ENCODE data around the gene C4orf54.

DNA sequence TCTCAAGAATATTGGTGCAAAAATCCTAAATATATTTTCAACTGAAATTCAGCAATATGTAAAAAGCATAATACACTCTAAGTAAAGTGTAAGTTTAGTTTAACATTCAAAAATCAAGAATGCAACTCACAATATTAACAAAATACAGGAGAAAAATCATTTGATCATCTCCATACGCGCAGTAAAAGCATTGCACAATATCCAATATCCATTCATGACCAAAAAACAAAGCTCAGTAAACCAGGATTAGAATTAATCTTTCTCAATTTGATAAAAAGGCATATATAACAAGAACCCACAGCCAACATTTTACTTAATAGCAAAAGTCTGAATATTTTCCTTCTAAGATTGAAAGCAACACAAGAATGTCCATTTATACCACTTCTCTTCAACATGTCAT lies 48.3 kb upstream of the C4orf54 start:
- no peak for TF ChIP-seq ZFP30 (CRISPR knock-in tag; IDR thresholded peaks at IDR 0.05)
- no peak for TF ChIP-seq ISL1 (CRISPR knock-in tag; IDR thresholded peaks at IDR 0.05)
- no peak for TF ChIP-seq TOX (CRISPR knock-in tag; IDR thresholded peaks at IDR 0.05; ENCODE audit: borderline replicate concordance)
- no peak for TF ChIP-seq ZFP3 (CRISPR knock-in tag; IDR thresholded peaks at IDR 0.05)
- TF ChIP-seq ZC3H10 (CRISPR knock-in tag; IDR thresholded peaks at IDR 0.05), result no peak
- no peak for TF ChIP-seq OSR1 (CRISPR knock-in tag; IDR thresholded peaks at IDR 0.05)
- TF ChIP-seq, protein P1, sequence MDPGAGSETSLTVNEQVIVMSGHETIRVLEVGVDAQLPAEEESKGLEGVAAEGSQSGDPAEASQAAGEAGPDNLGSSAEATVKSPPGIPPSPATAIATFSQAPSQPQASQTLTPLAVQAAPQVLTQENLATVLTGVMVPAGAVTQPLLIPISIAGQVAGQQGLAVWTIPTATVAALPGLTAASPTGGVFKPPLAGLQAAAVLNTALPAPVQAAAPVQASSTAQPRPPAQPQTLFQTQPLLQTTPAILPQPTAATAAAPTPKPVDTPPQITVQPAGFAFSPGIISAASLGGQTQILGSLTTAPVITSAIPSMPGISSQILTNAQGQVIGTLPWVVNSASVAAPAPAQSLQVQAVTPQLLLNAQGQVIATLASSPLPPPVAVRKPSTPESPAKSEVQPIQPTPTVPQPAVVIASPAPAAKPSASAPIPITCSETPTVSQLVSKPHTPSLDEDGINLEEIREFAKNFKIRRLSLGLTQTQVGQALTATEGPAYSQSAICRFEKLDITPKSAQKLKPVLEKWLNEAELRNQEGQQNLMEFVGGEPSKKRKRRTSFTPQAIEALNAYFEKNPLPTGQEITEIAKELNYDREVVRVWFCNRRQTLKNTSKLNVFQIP (CRISPR knock-in tag; IDR thresholded peaks at IDR 0.05; ENCODE audit: borderline replicate concordance, low read depth), result no peak
- no peak for TF ChIP-seq RARB (CRISPR knock-in tag; IDR thresholded peaks at IDR 0.05)
- no peak for TF ChIP-seq ESRRG (CRISPR knock-in tag; IDR thresholded peaks at IDR 0.05)
- TF ChIP-seq, protein P2, sequence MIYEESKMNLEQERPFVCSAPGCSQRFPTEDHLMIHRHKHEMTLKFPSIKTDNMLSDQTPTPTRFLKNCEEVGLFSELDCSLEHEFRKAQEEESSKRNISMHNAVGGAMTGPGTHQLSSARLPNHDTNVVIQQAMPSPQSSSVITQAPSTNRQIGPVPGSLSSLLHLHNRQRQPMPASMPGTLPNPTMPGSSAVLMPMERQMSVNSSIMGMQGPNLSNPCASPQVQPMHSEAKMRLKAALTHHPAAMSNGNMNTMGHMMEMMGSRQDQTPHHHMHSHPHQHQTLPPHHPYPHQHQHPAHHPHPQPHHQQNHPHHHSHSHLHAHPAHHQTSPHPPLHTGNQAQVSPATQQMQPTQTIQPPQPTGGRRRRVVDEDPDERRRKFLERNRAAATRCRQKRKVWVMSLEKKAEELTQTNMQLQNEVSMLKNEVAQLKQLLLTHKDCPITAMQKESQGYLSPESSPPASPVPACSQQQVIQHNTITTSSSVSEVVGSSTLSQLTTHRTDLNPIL (CRISPR knock-in tag; IDR thresholded peaks at IDR 0.05; ENCODE audit: low read depth), result no peak
- TF ChIP-seq, protein P3, sequence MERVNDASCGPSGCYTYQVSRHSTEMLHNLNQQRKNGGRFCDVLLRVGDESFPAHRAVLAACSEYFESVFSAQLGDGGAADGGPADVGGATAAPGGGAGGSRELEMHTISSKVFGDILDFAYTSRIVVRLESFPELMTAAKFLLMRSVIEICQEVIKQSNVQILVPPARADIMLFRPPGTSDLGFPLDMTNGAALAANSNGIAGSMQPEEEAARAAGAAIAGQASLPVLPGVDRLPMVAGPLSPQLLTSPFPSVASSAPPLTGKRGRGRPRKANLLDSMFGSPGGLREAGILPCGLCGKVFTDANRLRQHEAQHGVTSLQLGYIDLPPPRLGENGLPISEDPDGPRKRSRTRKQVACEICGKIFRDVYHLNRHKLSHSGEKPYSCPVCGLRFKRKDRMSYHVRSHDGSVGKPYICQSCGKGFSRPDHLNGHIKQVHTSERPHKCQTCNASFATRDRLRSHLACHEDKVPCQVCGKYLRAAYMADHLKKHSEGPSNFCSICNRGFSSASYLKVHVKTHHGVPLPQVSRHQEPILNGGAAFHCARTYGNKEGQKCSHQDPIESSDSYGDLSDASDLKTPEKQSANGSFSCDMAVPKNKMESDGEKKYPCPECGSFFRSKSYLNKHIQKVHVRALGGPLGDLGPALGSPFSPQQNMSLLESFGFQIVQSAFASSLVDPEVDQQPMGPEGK (CRISPR knock-in tag; IDR thresholded peaks at IDR 0.05; ENCODE audit: borderline replicate concordance), result no peak
- TF ChIP-seq, protein P4, sequence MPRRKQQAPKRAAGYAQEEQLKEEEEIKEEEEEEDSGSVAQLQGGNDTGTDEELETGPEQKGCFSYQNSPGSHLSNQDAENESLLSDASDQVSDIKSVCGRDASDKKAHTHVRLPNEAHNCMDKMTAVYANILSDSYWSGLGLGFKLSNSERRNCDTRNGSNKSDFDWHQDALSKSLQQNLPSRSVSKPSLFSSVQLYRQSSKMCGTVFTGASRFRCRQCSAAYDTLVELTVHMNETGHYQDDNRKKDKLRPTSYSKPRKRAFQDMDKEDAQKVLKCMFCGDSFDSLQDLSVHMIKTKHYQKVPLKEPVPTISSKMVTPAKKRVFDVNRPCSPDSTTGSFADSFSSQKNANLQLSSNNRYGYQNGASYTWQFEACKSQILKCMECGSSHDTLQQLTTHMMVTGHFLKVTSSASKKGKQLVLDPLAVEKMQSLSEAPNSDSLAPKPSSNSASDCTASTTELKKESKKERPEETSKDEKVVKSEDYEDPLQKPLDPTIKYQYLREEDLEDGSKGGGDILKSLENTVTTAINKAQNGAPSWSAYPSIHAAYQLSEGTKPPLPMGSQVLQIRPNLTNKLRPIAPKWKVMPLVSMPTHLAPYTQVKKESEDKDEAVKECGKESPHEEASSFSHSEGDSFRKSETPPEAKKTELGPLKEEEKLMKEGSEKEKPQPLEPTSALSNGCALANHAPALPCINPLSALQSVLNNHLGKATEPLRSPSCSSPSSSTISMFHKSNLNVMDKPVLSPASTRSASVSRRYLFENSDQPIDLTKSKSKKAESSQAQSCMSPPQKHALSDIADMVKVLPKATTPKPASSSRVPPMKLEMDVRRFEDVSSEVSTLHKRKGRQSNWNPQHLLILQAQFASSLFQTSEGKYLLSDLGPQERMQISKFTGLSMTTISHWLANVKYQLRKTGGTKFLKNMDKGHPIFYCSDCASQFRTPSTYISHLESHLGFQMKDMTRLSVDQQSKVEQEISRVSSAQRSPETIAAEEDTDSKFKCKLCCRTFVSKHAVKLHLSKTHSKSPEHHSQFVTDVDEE (CRISPR knock-in tag; IDR thresholded peaks at IDR 0.05), result no peak
- no peak for TF ChIP-seq GLIS3 (CRISPR knock-in tag; IDR thresholded peaks at IDR 0.05)

Data from SK-N-SH treated with all-trans-retinoic acid at 6 μM for 48 hours (cell line).